Kidney (tissue), 14 donors: Measurements from ENCODE around the gene ZNF48. TPM values are rescaled to one million over a fixed set of nuclear protein-coding genes. Genes with fewer than 3 reads are reported as not detected.

ENCODE experiments used
- DNase-seq, 5 donors: peaks; one replicate each; pipeline ENCODE4 v3.0.0-alpha.2; 2013 to 2020
- FAIRE-seq: peaks from 2 replicates; lab custom pipeline; 2012; peaks lifted over from hg19 to GRCh38; lab: Jason Lieb, UNC
- H3K27ac ChIP-seq, 2 donors: one replicate each; pipeline ENCODE4 v1.7.0; 2013; ENCODE audit warnings: low read depth in 2 of 2, low read length in 2 of 2, inconsistent platforms in 1 of 2
- H3K27me3 ChIP-seq: one replicate; pipeline ENCODE4 v1.7.1; 2013; ENCODE audit warnings: low read length, inconsistent platforms; ENCODE audit not compliant: control insufficient read depth, insufficient read depth
- H3K36me3 ChIP-seq, 3 donors: one replicate each; pipeline versions ENCODE4 v1.7.0 to v1.7.1; 2013; ENCODE audit warnings: low read length in 3 of 3, control low read depth in 1 of 3, inconsistent platforms in 1 of 3; ENCODE audit not compliant: insufficient read depth in 3 of 3, control insufficient read depth in 2 of 3
- H3K4me1 ChIP-seq, 3 donors: one replicate each; pipeline versions ENCODE4 v1.7.0 to v1.7.1; 2013; ENCODE audit warnings: low read length in 3 of 3, inconsistent platforms in 1 of 3, low read depth in 1 of 3; ENCODE audit not compliant: control insufficient read depth in 2 of 3, insufficient read depth in 2 of 3
- H3K4me3 ChIP-seq, 3 donors: one replicate each; pipeline versions ENCODE4 v1.7.0 to v1.8.1; 2013; ENCODE audit warnings: low read length in 3 of 3, control low read depth in 1 of 3, inconsistent platforms in 1 of 3
- H3K9ac ChIP-seq, 3 donors: one replicate each; pipeline versions ENCODE4 v1.7.0 to v1.7.1; 2013; ENCODE audit warnings: low read length in 3 of 3, control low read depth in 1 of 3, inconsistent platforms in 1 of 3
- H3K9me3 ChIP-seq, 3 donors: one replicate each; pipeline versions ENCODE4 v1.7.0 to v1.7.1; 2013; ENCODE audit warnings: low read length in 3 of 3, control low read depth in 1 of 3, inconsistent platforms in 1 of 3; ENCODE audit not compliant: control insufficient read depth in 2 of 3, insufficient read depth in 1 of 3
- CTCF ChIP-seq: IDR thresholded peaks from 3 replicates; pipeline ENCODE4 v1.5.1; 2012; ENCODE audit warnings: mild to moderate bottlenecking, moderate library complexity, borderline replicate concordance; ENCODE audit not compliant: insufficient read depth; ENCODE audit errors: extremely low read depth
- intact Hi-C: fragments of 100-400 bp; cut with DNase I; formaldehyde crosslinking; loops from one replicate; pipeline ENCODE4 v1.11.1; 2022
- polyA plus RNA-seq: library from polyadenylated mRNA; stranded (reverse); fragments of 350-450 nt; fragmentation: Illumina TruSeq; extraction: RNeasy Lipid Tissue Mini Kit (QIAGEN cat#74804); gene quantifications from one replicate; pipeline ENCODE4 v1.2.3, GENCODE V29; 2014; ENCODE audit warnings: low read depth, low replicate concordance; ENCODE audit not compliant: insufficient read depth
- total RNA-seq: library from RNA; stranded (reverse); fragmentation: NEBNext Ultra II Directional; extraction: Animal tissue kit (Norgen Biotek cat#: 25700); gene quantifications from one replicate; pipeline ENCODE4 v1.2.1, GENCODE V29; 2021
- donor health status: control.
- donor health status: control.
- donor health status: control.
- donor health status: control.
- donor health status: control.
- donor health status: DM: yes; HTN: yes; CAD: no.
- donor health status: Normal renal cell carcinoma (clear cell type).

The ZNF48 gene
- total and polyA plus RNA-seq, 2 donors from 2014 or later = 6.9 to 9.7 TPM

- Histone ChIP-seq H3K36me3 (peaks cover 2 to 28% (median 11%) of the 10 kb centered on the region in 3 donors), H3K4me3 (no peak overlapping the region), H3K27me3 (no peaks in the 10 kb centered on the region), H3K4me1 (peaks cover 0 to 35% (median 29%) of the 10 kb centered on the region in 3 donors), H3K9me3 (no peaks in the 10 kb centered on the region), H3K27ac (no peak overlapping the region), H3K9ac (peak overlapping the region in 1 of 3 donors; percentile 99)
- intact Hi-C loops = no loop called here
- no peak for FAIRE-seq
- peak in 1 of 5 donors; percentile 75 for DNase-seq
- no peak for TF ChIP-seq CTCF
Measured at GRCh38 chr16:30353438-30354129, 41.6 kb upstream of the ZNF48 start.

- Histone ChIP-seq H3K9me3 (no peaks in the 10 kb centered on the region), H3K9ac (peak overlapping the region; percentile 52 to 99 (median 91)), H3K36me3 (peaks cover 2 to 37% (median 15%) of the 10 kb centered on the region in 3 donors), H3K27me3 (no peaks in the 10 kb centered on the region), H3K27ac (peak overlapping the region; percentile 98), H3K4me1 (peaks cover 0 to 35% (median 29%) of the 10 kb centered on the region in 3 donors), H3K4me3 (peak overlapping the region; percentile 74 to 97 (median 97))
- no peak for TF ChIP-seq CTCF
- intact Hi-C loops = no loop called here
- FAIRE-seq (no peak), DNase-seq (peak in 1 of 5 donors; percentile 47)
Measured at GRCh38 chr16:30354423-30355143, 40.6 kb upstream of the ZNF48 start.

GRCh38 chr16:30355144-30355953 lies 39.9 kb upstream of the ZNF48 start, which contains the start of gene CD2BP2:
CD2BP2 (minus strand) TSS chr16:30355308; CDS start chr16:30354681, 627 bp downstream.
- Histone ChIP-seq H3K9ac (peak within 1 kb of the TSS; percentile 80 to 99 (median 91)), H3K9me3 (no peaks in the 10 kb centered on the region), H3K4me3 (peak within 1 kb of the TSS; percentile 74 to 97 (median 97)), H3K27ac (peak within 1 kb of the TSS; percentile 98), H3K36me3 (peaks cover 2 to 34% (median 15%) of the 10 kb centered on the region in 3 donors), H3K27me3 (no peaks in the 10 kb centered on the region), H3K4me1 (peaks cover 0 to 35% (median 25%) of the 10 kb centered on the region in 3 donors)
- FAIRE-seq (peak; percentile 96), DNase-seq (peak; percentile 97 to 100 (median 99))
- intact Hi-C loops = no loop called here
- no peak for TF ChIP-seq CTCF
